ENCODE results near the gene KCNG3.
"Not testable (repeated sequence)": the region's sequence is repeated elsewhere in the genome, so short reads cannot be mapped to it uniquely, and the experiment has no call there.

The KCNG3 gene

GRCh38 chr2:42401773-42402172, 92.0 kb downstream of the KCNG3 start:
- no peak overlapping the region for H3K4me3 ChIP-seq (ENCODE audit: low read length)
- no peak for DNase-seq (ENCODE audit: low read depth)
- TF ChIP-seq CTCF (IDR thresholded peaks at IDR 0.05; ENCODE audit: insufficient read depth, low read depth, low read length, missing control alignments), result no peak

GRCh38 chr2:42398052-42398451, 95.7 kb downstream of the KCNG3 start:
- not testable (repeated sequence) for H3K4me3 ChIP-seq (ENCODE audit: low read length); DNase-seq (ENCODE audit: low read depth)

DNA sequence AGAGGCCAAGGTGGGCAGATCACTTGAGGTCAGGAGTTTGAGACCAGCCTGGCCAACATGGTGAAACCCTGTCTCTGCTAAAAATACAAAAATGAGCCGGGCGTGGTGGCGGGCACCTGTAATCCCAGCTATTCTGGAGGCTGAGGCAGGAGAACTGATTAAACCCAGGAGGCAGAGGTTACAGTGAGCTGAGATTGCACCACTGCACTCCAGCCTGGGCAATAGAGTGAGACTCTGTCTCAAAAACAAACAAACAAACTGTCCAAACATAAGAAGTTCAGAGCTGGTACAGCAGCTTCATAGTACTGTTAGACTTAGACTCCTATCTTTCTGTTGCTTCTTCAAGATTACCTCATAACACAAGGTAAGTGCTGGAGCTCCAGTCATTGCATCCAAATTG, 100.5 kb downstream of the KCNG3 start:
- not testable (repeated sequence) for DNase-seq (ENCODE audit: low read depth); H3K4me3 ChIP-seq (ENCODE audit: low read length)

- TF ChIP-seq CTCF (IDR thresholded peaks at IDR 0.05; ENCODE audit: insufficient read depth, low read depth, low read length, missing control alignments), result no peak
- no peak for DNase-seq (ENCODE audit: low read depth)
- no peak overlapping the region for H3K4me3 ChIP-seq (ENCODE audit: low read length)
Observed at GRCh38 chr2:42392191-42392590, 101.6 kb downstream of the KCNG3 start.

Data from epithelial cell of esophagus (primary cell).